Mucosa of gallbladder (tissue), 1 donor: Measurements from ENCODE around the gene PSMD2. TPM values are rescaled to one million over a fixed set of nuclear protein-coding genes. Genes with fewer than 3 reads are reported as not detected.
"Not testable (repeated sequence)": the region's sequence is repeated elsewhere in the genome, so short reads cannot be mapped to it uniquely, and the experiment has no call there.

ENCODE experiments used
- DNase-seq: peaks from one replicate; pipeline ENCODE4 v3.0.0-alpha.2; 2020; ENCODE audit warnings: low spot score
- total RNA-seq: library from RNA; stranded (reverse); gene quantifications from one replicate; pipeline ENCODE4 v1.2.1, GENCODE V29; 2021
- donor health status: DM: no; HTN: no; CAD: no.

PSMD2 gene
- total RNA-seq = 174 TPM

DNA sequence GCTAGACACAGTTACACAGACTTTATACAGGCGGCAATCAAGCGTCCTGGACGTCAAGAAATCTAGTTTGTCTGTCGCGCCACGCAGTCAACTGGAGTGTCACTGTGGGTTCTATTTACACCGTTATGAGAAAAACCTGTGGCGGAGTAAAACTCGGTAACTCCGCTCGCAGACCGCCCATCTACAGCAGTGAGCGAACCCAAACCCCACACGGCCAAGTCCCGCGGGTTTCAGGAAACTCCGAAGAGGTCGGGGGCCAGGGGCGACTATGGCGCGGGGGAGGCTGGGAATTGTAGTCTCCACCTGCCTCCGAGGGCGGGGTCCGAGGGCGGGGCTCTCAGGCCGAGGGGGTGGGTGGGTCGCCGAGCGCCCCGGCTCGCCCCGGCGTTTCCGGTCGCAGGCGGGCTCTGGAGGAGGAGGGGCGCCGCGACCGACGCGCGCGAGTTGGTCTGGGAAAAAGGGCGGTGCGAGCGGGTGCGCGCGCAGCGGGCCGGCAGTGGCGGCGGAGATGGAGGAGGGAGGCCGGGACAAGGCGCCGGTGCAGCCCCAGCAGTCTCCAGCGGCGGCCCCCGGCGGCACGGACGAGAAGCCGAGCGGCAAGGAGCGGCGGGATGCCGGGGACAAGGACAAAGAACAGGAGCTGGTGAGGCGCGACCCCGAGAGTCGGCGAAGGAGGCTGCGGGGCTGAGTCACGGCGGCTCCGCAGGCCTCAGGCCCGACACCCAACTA lies at the start of gene PSMD2:
TSS of gene PSMD2 (plus strand) at position 483 of the 729 bp plus-strand sequence. CDS start at position 509, 26 bp downstream.
- peak; percentile 97 for DNase-seq

DNA sequence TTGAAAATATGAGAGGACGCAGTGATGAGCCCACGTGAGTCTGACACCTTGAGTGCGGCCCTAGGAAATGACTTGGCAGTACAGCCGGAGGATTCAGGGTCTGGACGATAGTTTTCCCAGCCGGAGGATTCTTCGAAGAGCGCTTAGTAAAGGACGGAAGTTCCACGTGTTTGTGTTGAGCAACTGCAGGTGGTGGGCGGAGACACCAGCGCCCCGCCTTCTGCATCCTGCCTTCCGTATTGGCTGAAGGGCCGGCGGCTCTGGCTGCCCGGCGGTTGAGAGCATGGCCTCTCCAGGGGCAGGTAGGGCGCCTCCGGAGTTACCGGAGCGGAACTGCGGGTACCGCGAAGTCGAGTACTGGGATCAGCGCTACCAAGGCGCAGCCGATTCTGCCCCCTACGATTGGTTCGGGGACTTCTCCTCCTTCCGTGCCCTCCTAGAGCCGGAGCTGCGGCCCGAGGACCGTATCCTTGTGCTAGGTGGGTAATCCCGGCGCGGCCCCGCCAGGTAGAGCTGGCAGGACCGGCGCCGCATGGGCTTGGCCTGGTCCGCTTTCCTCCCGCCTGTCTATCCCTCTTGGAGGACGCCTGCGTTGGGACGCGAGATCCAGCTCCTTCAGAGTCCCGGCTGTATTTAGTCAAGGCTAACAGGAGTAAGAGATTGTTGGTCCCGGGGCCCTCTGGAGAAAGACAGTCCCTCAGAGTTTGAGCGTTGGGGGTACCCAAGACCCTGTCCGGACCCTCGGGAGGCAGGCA lies 49.5 kb upstream of the PSMD2 start, which contains the start of gene EEF1AKMT4:
TSS of gene EEF1AKMT4 (plus strand) at position 261 of the 755 bp plus-strand sequence. CDS start at position 284, 23 bp downstream.
- DNase-seq = peak; percentile 97

DNA sequence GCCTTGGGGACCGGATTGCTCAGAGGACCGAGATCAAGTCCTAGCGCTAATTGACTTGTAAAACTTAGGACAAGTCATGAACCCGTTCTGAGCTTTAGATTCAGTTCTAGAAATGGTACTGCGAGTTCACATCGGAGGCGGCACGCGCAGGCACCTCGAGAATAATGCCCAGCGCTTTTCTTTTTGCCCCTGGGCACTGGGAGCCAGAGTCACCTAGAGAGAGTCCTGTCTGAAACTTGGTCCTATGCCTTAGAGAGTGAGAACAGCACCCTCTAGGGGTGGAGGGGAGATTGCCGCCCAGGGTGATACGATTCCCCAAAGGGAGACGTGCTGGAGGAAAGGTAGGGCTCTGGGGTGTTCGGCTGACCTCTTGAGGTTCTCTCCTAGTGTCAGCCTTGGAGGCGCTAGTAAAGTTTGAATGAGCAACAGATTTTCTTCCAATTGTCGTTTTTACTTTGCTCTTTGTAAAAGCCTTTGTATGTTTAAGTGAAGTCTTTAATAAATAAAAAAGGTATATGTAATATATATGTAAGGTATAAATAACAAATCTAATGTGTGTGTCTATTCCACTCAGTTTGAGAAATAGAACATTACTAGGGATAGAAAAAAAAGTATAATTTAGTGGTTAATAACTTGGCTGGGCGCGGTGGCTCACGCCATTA lies 48.7 kb upstream of the PSMD2 start:
- peak; percentile 92 for DNase-seq

DNA sequence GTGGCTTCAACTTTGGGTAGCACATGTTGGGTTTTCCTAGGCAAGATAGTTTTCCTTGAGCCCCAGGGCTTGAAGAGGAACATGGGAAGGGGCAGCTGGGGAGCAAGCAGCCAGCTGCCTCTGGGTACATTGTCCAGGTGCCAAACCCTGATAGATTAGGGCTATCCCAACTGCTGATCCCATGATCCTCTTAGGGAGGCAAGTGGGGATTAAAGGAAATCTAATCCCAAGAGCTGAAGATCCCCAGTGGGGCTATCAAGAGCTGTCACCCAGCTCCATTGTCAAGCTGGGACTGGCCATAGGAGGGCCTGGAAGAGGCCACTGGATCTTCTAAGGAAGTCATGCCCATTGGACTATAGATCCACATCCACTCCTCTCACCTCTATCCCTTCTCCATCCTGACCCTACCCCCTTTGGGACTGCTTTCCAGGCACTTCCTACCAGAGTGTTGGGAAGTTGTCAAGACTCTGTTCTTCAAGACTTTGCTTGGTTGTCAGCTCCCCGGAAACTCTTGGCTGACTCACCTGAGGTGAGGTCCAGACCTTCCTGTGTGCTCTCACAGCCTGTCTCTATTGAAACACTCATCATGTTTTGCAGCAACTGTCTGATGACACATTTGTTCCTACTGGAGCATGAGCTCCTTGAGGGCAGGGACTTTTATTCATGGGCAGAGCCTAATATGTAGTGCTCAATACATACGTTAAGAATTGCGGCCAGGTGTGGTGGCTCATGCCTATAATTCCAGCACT lies 43.6 kb upstream of the PSMD2 start:
- DNase-seq = no peak

DNA sequence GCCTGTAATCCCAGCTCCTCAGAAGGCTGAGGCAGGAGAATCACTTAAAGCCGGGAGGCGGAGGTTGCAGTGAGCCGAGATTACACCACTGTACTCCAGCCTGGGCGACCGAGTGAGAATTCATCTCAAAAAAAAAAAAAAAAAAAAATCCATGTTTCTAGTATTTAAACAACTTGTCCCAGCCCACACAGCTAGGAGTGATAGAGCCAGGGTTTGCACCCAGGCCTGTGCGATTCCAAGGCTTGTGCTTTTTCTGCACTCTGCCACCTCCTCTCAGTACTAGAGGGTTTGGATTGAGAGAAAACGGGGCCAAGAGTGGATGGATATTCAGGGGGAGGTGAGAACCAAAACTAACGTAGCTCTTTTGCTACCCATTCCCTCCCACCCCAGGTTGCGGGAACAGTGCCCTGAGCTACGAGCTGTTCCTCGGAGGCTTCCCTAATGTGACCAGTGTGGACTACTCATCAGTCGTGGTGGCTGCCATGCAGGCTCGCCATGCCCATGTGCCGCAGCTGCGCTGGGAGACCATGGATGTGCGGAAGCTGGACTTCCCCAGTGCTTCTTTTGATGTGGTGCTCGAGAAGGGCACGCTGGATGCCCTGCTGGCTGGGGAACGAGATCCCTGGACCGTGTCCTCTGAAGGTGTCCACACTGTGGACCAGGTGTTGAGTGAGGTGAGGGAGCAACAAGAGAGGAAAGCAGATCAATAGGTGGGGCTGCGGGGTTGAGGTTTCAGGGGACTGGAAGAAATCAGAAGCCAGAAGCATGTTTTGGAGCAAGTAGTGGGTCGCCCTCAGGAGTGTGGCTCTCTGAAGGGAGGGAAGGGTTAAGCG lies 41.7 kb upstream of the PSMD2 start:
- DNase-seq = no peak

DNA sequence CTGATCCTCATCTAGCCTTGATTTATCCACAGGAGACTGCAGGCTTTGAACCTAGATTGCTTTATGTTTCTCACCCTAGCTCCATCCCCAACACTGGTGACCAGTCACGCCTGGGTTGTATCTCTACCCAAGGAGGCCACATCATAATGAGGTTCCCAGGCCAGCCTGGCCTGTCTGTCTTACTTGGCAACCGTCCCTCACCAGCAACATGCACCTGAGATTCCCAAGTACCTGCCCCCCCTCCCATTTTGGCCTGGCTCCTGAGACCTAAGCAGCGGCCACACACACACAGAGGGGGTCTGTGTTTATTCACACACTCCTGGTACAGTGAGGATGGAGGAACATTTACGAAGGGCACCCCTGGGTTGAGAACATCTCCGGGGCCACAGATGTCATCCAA lies 40.1 kb upstream of the PSMD2 start:
- DNase-seq = no peak

DNA sequence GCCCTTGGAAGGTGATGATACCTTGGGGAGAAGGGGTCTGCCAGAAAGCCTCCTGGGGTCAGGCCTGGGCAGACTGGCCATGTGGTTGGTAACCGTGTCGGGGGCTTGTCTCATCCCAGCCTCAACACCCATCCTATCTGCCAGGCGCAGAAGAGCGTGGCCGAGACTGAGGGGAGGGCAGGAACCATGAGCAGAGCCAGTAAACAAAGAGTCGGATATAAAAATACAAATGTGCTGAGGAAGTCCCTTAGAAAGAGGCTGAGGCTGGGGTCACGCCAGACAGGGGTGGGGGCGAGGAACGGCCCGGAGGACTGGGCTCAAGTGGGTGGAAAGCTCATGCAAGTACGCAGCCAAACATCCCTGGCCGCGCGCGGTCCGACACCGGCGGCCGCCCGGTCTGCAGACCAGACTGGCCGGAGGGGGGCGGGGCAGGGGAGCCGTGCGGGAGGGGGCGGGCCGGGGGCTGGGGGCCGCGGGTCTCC lies 39.6 kb upstream of the PSMD2 start:
- no peak for DNase-seq

DNA sequence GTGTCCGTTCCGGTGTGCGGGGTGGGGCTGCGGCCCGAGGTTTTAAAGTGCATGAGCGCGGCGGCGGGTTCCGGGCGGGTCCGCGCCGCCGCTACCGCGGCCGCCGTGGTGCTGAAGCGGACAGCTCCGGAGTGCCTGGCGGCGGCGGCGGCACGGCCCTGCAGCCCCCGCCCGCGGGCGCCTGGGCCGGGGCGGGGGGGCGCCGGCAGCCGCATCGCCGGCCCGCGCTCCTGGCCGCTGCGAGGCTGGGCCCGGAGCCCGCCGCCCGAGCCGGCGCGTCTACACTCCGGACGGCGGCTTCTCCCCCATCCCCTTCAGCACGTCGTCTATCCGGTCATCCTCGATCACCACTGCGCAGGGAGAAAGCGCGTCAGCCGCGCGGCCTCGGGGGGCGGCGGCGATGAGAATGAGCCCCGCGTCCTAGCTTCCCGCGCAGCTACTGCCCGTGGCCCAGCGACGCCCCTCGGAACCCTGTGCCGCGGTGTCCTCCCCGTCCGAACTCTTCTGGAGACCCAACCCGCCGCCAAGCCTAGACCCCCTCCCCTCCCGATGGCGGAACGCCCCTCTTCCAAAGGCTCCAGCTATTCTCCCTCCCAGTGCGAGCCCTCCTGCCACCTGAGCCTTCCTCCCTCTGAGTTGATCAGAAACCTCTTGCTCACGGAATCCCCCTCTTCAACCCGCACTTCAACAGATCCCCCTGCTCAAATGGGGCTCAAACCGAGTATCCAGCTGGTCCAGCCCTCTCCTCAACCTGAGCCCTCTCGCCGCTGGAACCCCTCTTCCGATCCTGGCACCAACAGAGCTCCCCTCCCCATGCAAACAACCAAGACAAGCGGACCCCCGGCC lies 38.9 kb upstream of the PSMD2 start:
- peak; percentile 34 for DNase-seq

DNA sequence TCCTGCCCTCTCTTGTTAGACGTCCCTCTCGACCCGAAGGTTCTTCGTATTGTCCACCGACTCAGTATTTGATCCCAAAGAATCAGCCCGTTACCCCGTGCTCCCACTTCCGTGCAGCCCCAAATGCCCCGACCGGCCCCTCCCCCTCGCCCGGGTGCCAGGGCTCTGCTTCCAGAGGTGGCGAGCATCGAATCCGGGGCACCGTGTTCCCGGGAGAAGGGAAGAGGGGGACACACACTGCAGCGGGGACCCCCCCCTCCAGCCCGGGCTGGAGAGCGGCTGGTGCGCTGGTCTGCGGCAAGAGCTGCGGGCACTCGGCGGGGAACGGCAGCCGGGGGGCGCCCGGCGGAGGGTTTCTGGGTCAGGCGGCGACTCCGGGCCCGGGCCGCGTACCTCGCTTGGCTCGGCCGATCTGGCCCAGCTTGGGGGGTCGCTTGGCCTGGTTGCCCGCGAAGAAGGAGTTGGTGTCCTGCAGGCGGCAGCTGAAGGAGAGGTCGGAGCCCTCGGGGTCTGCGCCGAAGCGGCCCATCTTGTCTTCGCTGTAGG lies 38.2 kb upstream of the PSMD2 start:
- no peak for DNase-seq

DNA sequence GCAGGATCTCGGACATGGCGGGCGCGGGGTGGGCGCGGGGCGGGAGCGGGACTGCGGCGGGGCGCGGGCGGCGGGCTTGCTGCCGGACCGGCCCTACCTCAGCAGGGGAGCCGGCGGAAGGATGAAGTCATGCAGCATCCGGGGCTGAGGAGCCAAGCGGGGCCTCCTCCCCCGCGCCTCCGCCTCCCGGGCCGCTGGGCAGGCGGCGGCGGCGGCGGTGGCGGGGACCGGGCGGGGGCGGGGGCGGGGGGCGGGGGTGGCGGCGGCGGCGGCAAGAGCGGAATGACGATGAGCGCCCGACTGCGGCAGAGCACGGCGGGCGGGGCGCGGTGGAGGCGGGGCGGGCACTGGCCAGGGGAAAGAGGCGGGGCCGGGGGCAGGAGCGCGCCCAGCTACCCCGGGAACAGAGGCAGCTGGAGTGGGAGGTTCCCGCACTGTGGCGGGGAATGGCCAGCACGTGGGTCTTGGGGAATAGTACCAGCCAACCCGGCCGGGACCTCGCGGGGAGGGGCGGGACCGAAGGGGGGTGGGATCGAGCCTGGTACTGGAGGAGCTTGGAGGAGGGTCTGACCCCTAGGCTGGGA lies 37.7 kb upstream of the PSMD2 start, which contains the start of gene CAMK2N2:
TSS of gene CAMK2N2 (minus strand) at position 284 of the 584 bp plus-strand sequence. CDS start at position 16, 268 bp downstream.
- no peak for DNase-seq

DNA sequence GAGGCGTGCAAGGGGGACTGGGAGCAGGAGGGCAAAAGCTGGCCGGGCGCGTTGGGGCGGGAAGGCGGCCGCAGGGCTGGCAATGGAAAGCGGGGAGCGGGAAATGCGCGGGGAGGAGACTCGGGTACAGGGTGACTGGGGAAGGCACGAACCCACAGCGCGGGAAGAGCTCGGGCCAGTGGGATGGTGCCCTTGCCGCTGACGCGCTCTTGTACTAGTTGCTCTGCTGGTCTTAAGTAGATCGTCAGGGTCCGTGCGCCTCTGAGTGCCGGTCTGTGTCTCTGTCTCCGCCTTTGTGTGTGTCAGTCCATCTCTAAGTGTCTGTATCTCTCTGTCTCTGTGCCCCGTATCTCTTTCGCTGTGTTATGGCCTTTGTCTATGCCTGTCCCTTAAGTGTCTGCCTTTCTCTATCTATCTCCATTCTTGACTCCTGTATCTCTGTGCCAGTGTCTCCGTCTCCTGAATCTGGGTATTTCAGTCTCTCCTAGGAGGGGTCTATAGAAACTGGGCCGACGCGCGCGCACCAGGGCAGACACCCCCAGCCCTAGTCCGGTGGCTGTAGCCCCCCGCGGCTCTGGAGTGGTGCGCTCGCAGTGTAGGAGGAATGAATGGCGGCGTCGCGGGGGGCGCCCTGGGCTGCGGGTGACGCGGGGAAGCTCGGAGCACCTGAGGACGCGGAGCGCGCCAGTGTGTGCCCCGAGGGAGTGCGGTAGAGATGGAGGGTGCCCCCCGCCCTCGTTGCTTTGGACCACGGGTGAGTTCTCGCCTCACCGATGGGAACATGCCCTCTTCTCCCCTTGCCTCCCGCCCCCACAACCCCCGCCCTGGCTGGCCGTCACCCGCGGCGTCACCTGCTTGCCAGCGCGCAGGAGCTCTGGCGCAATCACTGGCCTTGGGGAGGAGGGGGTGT lies 36.9 kb upstream of the PSMD2 start:
- no peak for DNase-seq

DNA sequence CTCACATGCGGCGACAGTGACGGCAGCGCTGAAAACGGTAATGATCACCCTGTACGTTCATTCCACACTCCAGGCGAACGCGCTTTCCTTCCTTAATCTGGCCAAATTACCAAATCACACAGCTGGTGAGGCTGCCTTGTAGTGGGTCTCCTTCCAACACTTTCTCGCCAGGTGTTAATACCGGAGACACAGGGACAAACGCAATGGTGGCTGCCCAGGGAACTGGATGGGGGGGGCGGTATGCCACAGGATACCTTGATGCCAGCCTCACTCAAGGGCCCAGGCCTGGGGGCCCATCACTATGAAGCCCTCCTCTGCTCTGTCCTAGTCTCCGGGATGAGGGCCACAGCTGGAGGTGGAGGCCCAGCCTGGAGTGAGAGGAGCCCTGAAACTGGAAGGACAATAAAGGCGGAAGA lies 36.3 kb upstream of the PSMD2 start:
- DNase-seq = no peak

DNA sequence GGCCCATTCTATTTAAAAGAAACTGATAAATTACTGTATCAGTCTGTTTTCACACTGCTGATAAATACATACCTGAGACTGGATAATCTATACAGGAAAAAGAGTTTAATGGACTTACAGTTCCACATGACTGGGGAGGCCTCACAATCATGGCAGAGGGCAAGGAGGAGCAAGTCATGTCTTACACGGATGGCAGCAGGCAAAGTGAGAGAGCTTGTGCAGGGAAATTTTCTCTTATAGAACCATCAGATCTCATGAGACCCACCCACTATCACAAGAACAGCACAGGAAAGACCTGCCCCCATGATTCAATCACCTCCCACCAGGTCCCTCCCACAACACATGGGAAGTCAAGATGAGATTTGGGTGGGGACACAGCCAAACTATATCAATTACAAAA lies 31.8 kb upstream of the PSMD2 start:
- not testable (repeated sequence) for DNase-seq

DNA sequence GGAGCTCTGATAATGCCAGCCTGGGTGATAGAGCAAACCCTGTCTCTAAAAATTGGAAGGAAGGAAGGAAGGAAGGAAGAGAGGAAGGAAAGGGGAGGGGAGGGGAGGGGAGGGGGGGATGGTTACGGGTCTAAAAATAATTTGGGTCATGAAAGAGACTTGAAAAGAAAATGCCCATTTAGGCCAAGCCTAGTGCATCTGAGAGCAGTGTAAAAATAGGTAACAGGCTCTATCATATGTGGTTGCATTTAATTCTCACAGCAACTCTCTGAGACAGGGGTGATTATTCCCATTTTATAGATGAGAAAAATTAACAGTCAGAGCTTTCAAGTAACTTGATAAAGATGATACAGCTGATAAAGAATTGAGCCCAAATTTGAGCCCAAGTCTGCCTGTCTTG lies 26.8 kb upstream of the PSMD2 start:
- no peak for DNase-seq

DNA sequence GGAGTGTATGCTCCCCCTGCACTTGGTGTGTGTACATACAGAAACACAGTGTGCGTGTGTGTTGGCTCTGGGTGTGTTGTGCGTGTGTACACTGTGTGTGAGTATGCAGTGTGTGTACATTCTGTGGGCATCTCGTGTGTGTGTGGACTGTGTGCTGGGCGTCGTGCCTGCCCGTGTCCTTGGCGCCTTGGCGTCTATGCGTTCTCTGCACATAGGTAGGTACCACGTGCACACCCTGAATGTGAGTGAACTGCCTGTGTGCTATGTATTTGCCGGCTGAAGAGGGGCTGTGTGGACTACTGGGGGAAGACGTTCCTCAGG lies 23.7 kb upstream of the PSMD2 start:
- no peak for DNase-seq

DNA sequence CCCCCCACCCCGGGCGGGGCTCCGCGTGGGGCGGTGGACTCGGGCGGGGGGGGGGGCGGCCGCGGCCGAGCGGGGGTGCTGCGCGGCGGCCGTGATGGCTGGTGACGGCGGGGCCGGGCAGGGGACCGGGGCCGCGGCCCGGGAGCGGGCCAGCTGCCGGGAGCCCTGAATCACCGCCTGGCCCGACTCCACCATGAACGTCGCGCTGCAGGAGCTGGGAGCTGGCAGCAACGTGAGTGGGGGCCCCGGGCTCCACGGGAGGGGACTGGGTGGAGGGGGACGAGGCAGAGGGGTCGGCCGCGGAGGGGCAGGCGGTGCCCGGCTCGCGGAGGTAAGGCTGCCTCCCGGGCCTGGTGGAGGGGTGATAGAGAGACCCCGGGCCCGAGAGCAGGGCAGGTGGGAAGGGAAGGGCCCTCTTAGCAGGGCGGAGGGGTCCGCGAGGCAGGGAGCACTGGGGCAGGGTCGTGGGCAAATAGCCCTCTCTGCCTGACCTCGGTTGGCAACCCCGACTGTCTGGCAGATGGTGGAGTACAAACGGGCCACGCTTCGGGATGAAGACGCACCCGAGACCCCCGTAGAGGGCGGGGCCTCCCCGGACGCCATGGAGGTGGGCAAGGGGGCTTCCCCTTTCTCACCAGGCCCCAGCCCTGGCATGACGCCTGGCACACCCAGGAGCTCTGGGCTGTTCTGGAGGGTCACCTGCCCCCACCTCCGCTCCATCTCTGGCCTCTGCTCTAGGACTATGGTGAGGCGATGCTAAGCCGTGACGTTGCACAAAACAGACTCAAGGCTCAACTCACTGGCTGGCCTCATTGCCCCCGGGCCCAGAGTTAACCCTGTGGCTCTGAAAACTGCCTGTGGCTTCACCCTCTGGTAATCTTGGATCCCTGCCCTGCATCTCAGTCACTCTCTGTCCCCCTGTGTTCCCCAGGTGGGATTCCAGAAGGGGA lies 22.8 kb upstream of the PSMD2 start, which contains the start of gene ECE2:
TSS of gene ECE2 (plus strand) at position 62 of the 950 bp plus-strand sequence. CDS start at position 194, 132 bp downstream.
- no peak for DNase-seq

DNA sequence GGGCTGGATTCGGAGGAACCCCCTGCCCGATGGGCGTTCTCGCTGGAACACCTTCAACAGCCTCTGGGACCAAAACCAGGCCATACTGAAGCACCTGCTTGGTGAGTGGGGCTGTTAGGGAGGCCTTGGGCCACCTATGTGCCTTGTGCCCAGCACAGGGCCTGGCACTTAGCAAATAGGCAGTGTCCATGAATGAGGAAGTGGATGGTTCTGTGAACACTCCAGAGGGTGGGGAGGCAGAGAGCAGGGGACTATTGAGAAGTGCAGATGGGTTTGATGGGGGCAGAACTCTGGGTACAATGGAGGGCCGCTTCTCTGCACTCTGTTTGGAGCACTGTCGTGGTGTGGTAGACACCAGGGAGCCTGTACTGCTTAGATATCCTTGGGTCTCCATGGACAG lies 21.7 kb upstream of the PSMD2 start:
- DNase-seq = no peak
